MM.1S (cell line): ENCODE measurements around the gene TRIB2.

Source experiments
- DNase-seq: peaks from one replicate; pipeline ENCODE4 v3.0.0-alpha.2; 2015
- H2AFZ ChIP-seq: fragments of 300-600 bp; sonication (generic); 2 replicates; pipeline ENCODE4 v1.6.0; 2016; ENCODE audit warnings: antibody characterized with exemption, low read length
- H3F3A ChIP-seq: fragments of 300-600 bp; sonication (generic); 2 replicates; pipeline ENCODE4 v1.6.1; 2016; ENCODE audit warnings: mild to moderate bottlenecking, antibody characterized with exemption, low read length, moderate library complexity, mixed read lengths; ENCODE audit not compliant: insufficient read depth
- H3K27ac ChIP-seq: fragments of 300-600 bp; sonication (generic); 2 replicates; pipeline ENCODE4 v1.5.1; 2016; ENCODE audit warnings: mild to moderate bottlenecking, low read length
- H3K27me3 ChIP-seq: fragments of 300-600 bp; sonication (generic); replicated peaks from 2 replicates; pipeline ENCODE4 v1.6.0; 2016; ENCODE audit warnings: low read length; ENCODE audit not compliant: insufficient read depth
- H3K36me3 ChIP-seq: fragments of 300-600 bp; sonication (generic); replicated peaks from 2 replicates; pipeline ENCODE4 v1.6.1; 2016; ENCODE audit warnings: mild to moderate bottlenecking, low read length, mixed read lengths; ENCODE audit not compliant: insufficient read depth
- H3K4me1 ChIP-seq: fragments of 300-600 bp; sonication (generic); 2 replicates; pipeline ENCODE4 v1.6.1; 2016; ENCODE audit warnings: low read length, mixed read lengths
- H3K4me2 ChIP-seq: fragments of 300-600 bp; sonication (generic); 2 replicates; pipeline ENCODE4 v1.6.0; 2016; ENCODE audit warnings: low read depth, low read length
- H3K4me3 ChIP-seq: fragments of 300-600 bp; sonication (generic); 2 replicates; pipeline ENCODE4 v1.5.1; 2016; ENCODE audit warnings: low read length, mixed read lengths
- H3K79me2 ChIP-seq: fragments of 300-600 bp; sonication (generic); 2 replicates; pipeline ENCODE4 v1.6.1; 2016; ENCODE audit warnings: mixed run types, low read length, mixed read lengths
- H3K9ac ChIP-seq: fragments of 300-600 bp; sonication (generic); 2 replicates; pipeline ENCODE4 v1.6.1; 2016; ENCODE audit warnings: low read length, mixed read lengths
- H3K9me2 ChIP-seq: fragments of 300-600 bp; sonication (generic); replicated peaks from 2 replicates; pipeline ENCODE4 v1.6.1; 2016; ENCODE audit warnings: mild to moderate bottlenecking, low read length, mixed read lengths; ENCODE audit not compliant: insufficient read depth
- H3K9me3 ChIP-seq: fragments of 300-600 bp; sonication (generic); replicated peaks from 2 replicates; pipeline ENCODE4 v1.6.1; 2016; ENCODE audit warnings: mild to moderate bottlenecking, low read length, mixed read lengths; ENCODE audit not compliant: insufficient read depth
- H4K20me1 ChIP-seq: fragments of 300-600 bp; sonication (generic); 2 replicates; pipeline ENCODE4 v1.6.1; 2016; ENCODE audit warnings: mild to moderate bottlenecking, low read length, moderate library complexity, mixed read lengths; ENCODE audit not compliant: insufficient read depth
- EZH2 ChIP-seq: fragments of 300-600 bp; sonication (generic); optimal IDR thresholded peaks from 2 replicates; pipeline ENCODE3; 2017; ENCODE audit warnings: low read depth, mild to moderate bottlenecking, antibody characterized with exemption, low read length, mixed read lengths
- EZH2phosphoT487 ChIP-seq: fragments of 300-600 bp; sonication (generic); IDR thresholded peaks from 2 replicates; pipeline ENCODE4 v1.6.1; 2018; ENCODE audit warnings: antibody characterized with exemption, low read length
- TF ChIP-seq, protein P1 (sequence below): fragments of 300-600 bp; sonication (generic); IDR thresholded peaks from 2 replicates; pipeline ENCODE4 v1.5.1; 2016; ENCODE audit warnings: antibody characterized with exemption, low read length, mixed read lengths

The TRIB2 gene

DNA sequence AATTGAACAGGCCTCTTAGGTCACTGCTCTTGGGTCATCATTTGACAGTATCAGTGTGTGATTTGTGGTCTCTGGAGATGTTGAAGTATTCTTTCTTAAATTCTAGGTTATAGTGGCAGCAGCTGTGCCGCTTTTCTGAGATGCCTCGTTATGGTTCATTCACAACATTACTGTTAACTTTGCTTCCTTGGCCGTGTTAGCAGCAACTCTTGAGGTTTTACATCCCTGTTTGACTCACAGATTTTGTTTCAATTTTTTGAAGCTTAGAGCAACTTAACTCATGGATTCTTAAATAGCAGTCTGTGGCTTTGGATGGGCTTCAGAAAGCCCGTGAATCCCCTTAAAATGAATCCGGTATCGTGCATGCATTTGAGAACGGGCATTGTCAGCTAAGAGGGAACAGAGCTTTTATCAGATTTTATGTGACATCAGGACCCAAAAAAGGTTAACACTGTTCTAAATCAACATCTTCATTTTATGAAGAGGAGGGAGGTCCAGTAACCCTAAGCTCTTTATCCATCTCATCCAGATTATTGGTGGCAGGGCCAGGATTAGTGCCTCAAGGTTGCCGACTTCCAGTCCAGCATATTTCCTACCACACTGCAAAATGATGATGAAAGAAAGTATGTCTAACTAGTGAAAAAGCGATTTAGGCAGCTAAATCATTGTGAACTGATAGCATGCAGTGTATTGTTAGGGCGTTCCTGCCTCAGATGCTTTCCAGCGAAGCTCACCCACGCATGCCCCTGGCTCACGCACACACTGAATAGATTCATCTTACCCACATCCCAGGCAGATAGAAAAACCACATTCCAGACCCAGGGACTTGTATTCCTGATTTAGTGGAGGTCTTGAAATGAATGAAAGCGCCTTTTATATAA is 5.1 kb downstream of the TRIB2 start:
- Histone ChIP-seq H3K4me1 (peaks cover 17% of the 10 kb centered on the region), H3K9me3 (no peaks in the 10 kb centered on the region), H3K79me2 (0 out of 2 replicates have a peak, but pooled peaks cover 4% of the 10 kb centered on the region), H3F3A (0 out of 2 replicates have a peak, but pooled peaks cover 3% of the 10 kb centered on the region), H3K4me3 (no peak overlapping the region), H3K4me2 (no peak overlapping the region), H3K9ac (no peak overlapping the region), H4K20me1 (no peaks in the 10 kb centered on the region), H3K9me2 (no peaks in the 10 kb centered on the region), H2AFZ (no peak overlapping the region), H3K36me3 (no peaks in the 10 kb centered on the region), H3K27ac (no peak overlapping the region), H3K27me3 (no peaks in the 10 kb centered on the region)
- no peak for DNase-seq
- TF ChIP-seq, protein P1, sequence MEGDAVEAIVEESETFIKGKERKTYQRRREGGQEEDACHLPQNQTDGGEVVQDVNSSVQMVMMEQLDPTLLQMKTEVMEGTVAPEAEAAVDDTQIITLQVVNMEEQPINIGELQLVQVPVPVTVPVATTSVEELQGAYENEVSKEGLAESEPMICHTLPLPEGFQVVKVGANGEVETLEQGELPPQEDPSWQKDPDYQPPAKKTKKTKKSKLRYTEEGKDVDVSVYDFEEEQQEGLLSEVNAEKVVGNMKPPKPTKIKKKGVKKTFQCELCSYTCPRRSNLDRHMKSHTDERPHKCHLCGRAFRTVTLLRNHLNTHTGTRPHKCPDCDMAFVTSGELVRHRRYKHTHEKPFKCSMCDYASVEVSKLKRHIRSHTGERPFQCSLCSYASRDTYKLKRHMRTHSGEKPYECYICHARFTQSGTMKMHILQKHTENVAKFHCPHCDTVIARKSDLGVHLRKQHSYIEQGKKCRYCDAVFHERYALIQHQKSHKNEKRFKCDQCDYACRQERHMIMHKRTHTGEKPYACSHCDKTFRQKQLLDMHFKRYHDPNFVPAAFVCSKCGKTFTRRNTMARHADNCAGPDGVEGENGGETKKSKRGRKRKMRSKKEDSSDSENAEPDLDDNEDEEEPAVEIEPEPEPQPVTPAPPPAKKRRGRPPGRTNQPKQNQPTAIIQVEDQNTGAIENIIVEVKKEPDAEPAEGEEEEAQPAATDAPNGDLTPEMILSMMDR: no peak
- TF ChIP-seq EZH2phosphoT487: no peak
- no peak for TF ChIP-seq EZH2

DNA sequence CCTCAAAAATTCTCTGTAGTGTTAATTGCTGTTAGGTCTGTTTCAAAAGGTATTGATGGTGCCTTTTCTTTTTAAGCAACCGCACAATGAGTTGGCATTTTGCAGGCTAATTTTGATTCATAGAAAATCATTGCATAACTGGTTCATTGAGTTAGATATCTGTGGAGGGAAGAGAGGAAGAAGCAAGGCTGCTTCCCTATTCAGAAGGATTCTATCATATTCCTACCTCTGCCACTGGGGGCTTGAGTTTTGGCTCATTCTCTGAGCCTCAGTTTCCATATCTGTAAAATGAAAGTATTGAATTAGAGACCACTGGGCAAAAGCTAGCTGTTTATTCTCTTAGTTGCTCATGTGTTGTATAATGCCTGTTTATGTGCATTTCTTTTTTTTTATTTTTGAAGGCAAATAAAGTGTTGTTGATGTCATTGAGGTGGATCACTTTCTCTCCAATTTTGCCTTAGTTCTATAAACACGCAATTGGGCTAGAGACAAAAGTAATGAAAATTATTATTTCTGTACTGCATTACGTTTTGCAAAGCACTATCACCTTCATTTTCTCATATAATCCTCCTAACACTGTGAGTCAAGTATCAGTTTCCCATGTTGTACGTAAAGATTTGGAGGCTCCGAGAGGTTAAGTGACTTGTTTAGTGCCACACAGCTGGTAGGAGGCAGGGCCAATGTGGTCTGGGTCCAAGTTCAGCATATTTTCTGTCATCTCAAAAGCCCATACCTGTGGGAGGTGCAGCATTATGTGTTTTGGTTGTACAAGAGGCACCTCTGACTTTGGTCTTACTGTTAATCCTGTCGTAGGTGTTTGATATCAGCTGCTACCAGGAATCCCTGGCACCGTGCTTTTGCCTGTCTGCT is 5.9 kb downstream of the TRIB2 start:
- Histone ChIP-seq H3K79me2 (0 out of 2 replicates have a peak, but pooled peaks cover 4% of the 10 kb centered on the region), H3K36me3 (no peaks in the 10 kb centered on the region), H4K20me1 (no peaks in the 10 kb centered on the region)

DNA sequence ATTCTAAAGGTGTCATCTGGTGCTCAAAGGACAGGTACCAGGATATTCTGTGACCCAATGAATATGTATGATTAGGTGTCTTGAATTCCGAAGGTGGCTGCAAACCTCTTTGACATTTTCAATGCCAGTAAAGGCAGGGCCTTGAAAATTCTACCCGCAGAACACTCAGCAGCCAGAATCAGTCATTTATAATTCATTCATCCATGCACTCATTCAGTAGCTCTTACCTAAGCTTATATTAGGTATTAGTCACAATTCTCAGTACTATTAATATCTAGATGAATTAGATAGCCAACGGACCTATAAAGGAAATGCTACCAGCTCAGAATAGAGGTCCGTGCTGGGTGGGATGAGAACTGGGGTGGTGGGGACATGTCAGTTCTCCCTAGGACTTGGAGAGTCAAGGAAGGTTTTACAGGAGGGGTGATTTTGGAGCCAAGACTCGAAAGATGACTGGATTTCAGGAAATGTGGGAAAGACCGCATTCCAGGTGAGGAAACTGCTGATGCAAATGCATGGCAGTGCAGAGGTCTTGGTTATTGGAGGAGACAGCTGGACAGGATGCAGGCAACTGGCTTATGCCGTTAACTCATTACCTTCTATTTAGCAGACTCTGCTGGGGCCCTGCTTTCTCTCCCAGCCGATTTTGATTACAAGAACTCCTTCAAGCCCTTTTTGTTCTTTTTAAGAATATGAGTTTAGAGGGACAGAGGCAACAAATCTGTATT is 7.2 kb downstream of the TRIB2 start:
- H3K27me3 ChIP-seq: no peaks in the 10 kb centered on the region
- DNase-seq: no peak
- H3K4me1 ChIP-seq: peaks cover 30% of the 10 kb centered on the region
- no peaks in the 10 kb centered on the region for H3K9me2 ChIP-seq
- H3K9me3 ChIP-seq: no peaks in the 10 kb centered on the region
- no peaks in the 10 kb centered on the region for H3K36me3 ChIP-seq
- H3F3A ChIP-seq: peaks cover 14% of the 10 kb centered on the region
- no peak overlapping the region for H3K4me2 ChIP-seq
- no peaks in the 10 kb centered on the region for H4K20me1 ChIP-seq
- no peak overlapping the region for H3K27ac ChIP-seq
- no peak overlapping the region for H2AFZ ChIP-seq
- TF ChIP-seq EZH2 (no peak), EZH2phosphoT487 (no peak)
- TF ChIP-seq, protein P1: no peak
- no peaks in the 10 kb centered on the region for H3K79me2 ChIP-seq
- no peak overlapping the region for H3K9ac ChIP-seq
- no peak overlapping the region for H3K4me3 ChIP-seq

More for the DNA sequence above, 5.9 kb downstream of the TRIB2 start:
- Histone ChIP-seq H3K9me2 (no peaks in the 10 kb centered on the region), H3K4me3 (no peak overlapping the region), H3K4me1 (peaks cover 23% of the 10 kb centered on the region), H3K9ac (no peak overlapping the region), H3K27me3 (no peaks in the 10 kb centered on the region), H3K4me2 (no peak overlapping the region), H3F3A (peaks cover 4% of the 10 kb centered on the region), H2AFZ (no peak overlapping the region), H3K27ac (no peak overlapping the region), H3K9me3 (no peaks in the 10 kb centered on the region)
- TF ChIP-seq EZH2phosphoT487: no peak
- TF ChIP-seq EZH2: no peak
- TF ChIP-seq, protein P1: no peak
- DNase-seq: no peak
